ENCODE measurements around the gene DCPS.

GRCh38 chr11:126254819-126255218, 49.0 kb upstream of the DCPS start:
- TF ChIP-seq EZH2 (IDR thresholded peaks at IDR 0.05) (no peak), POLR2AphosphoS5 (IDR thresholded peaks at IDR 0.05; ENCODE audit: borderline replicate concordance, low read depth, low read length) (no peak)
